CD14-positive monocyte (primary cell): Measurements from ENCODE around the gene KRT72. TPM values are rescaled to one million over a fixed set of nuclear protein-coding genes. Genes with fewer than 3 reads are reported as not detected.

Source experiments
- DNase-seq, 3 donors: peaks; one replicate each; pipeline ENCODE4 v3.0.0-alpha.2; 2011 to 2022
- H2AFZ ChIP-seq: 2 replicates; pipeline ENCODE4 v1.6.0; 2012; ENCODE audit warnings: mild to moderate bottlenecking, low read depth, low read length, inconsistent platforms; ENCODE audit not compliant: insufficient read depth, poor library complexity, severe bottlenecking
- H3K27ac ChIP-seq, 2 donors: 1 replicate in 1 of 2; 2 replicates in 1 of 2; pipeline ENCODE4 v1.5.1; 2012 to 2013; ENCODE audit warnings: low read length in 2 of 2, control low read depth in 1 of 2, inconsistent platforms in 1 of 2, low read depth in 1 of 2, mild to moderate bottlenecking in 1 of 2
- H3K27me3 ChIP-seq, 2 donors: one replicate each; pipeline versions ENCODE4 v1.6.0 to v1.6.1; 2011 to 2013; ENCODE audit warnings: low read length in 2 of 2; ENCODE audit not compliant: control insufficient read depth in 2 of 2, insufficient read depth in 2 of 2
- H3K36me3 ChIP-seq, 2 donors: replicated peaks in 1 of 2; 1 replicate in 1 of 2; 2 replicates in 1 of 2; pipeline versions ENCODE4 v1.5.1 to v1.6.1; 2012 to 2013; ENCODE audit warnings: low read length in 2 of 2, control low read depth in 1 of 2, inconsistent platforms in 1 of 2, mild to moderate bottlenecking in 1 of 2; ENCODE audit not compliant: insufficient read depth in 2 of 2, control insufficient read depth in 1 of 2
- H3K4me1 ChIP-seq, 2 donors: 1 replicate in 1 of 2; 2 replicates in 1 of 2; pipeline versions ENCODE4 v1.5.1 to v1.6.1; 2012 to 2013; ENCODE audit warnings: low read length in 2 of 2, control low read depth in 1 of 2, inconsistent platforms in 1 of 2, mild to moderate bottlenecking in 1 of 2, moderate library complexity in 1 of 2; ENCODE audit not compliant: insufficient read depth in 2 of 2, control insufficient read depth in 1 of 2
- H3K4me2 ChIP-seq: replicated peaks from 2 replicates; pipeline ENCODE3; 2012; ENCODE audit warnings: low read length, moderate library complexity, mild to moderate bottlenecking; ENCODE audit not compliant: poor library complexity, severe bottlenecking; ENCODE audit errors: extremely low read depth
- H3K4me3 ChIP-seq, 3 experiments: fragments of 200-600 bp in 1 of 3; sonication (generic) in 1 of 3; replicated peaks in 1 of 3; 1 replicate in 2 of 3; 2 replicates in 1 of 3; pipeline ENCODE4 v1.5.1; 2011 to 2013; ENCODE audit warnings: low read length in 3 of 3, mild to moderate bottlenecking in 3 of 3, control low read depth in 2 of 3, low read depth in 2 of 3, inconsistent platforms in 1 of 3, moderate library complexity in 1 of 3
- H3K79me2 ChIP-seq: 2 replicates; pipeline ENCODE4 v1.6.0; 2012; ENCODE audit warnings: mild to moderate bottlenecking, control low read depth, inconsistent platforms, low read length, moderate library complexity; ENCODE audit not compliant: insufficient read depth
- H3K9ac ChIP-seq: 2 replicates; pipeline ENCODE4 v1.6.0; 2017; ENCODE audit warnings: low read length, mild to moderate bottlenecking; ENCODE audit not compliant: insufficient read depth, poor library complexity, severe bottlenecking
- H3K9me3 ChIP-seq, 2 donors: replicated peaks in 1 of 2; 1 replicate in 1 of 2; 2 replicates in 1 of 2; pipeline versions ENCODE4 v1.5.1 to v1.6.1; 2012 to 2013; ENCODE audit warnings: low read length in 2 of 2, control low read depth in 1 of 2; ENCODE audit not compliant: control insufficient read depth in 1 of 2, insufficient read depth in 1 of 2
- H4K20me1 ChIP-seq: 2 replicates; pipeline ENCODE4 v1.6.0; 2012; ENCODE audit warnings: mild to moderate bottlenecking, low read length, control low read depth, moderate library complexity; ENCODE audit not compliant: insufficient read depth
- H3K27ac Mint-ChIP-seq, 7 donors: one replicate each; pipeline ENCODE4 v1.8.0; 2020; ENCODE audit warnings: mild to moderate bottlenecking in 7 of 7, mixed read lengths in 7 of 7, moderate library complexity in 6 of 7, inconsistent platforms in 2 of 7
- H3K27me3 Mint-ChIP-seq, 3 donors: one replicate each; pipeline ENCODE4 v1.8.0; 2021 to 2022; ENCODE audit warnings: low read depth in 3 of 3, mild to moderate bottlenecking in 3 of 3, mixed read lengths in 3 of 3, moderate library complexity in 3 of 3, inconsistent platforms in 1 of 3
- H3K36me3 Mint-ChIP-seq, 2 donors: one replicate each; pipeline ENCODE4 v1.8.0; 2020; ENCODE audit warnings: mixed read lengths in 2 of 2, inconsistent platforms in 1 of 2, mild to moderate bottlenecking in 1 of 2
- H3K4me1 Mint-ChIP-seq: one replicate; pipeline ENCODE4 v1.8.0; 2020; ENCODE audit warnings: mild to moderate bottlenecking, mixed read lengths
- H3K4me3 Mint-ChIP-seq, 2 donors: one replicate each; pipeline ENCODE4 v1.8.0; 2020; ENCODE audit warnings: mild to moderate bottlenecking in 2 of 2, mixed read lengths in 2 of 2, moderate library complexity in 1 of 2
- H3K9me3 Mint-ChIP-seq, 7 donors: one replicate each; pipeline ENCODE4 v1.8.0; 2020 to 2022; ENCODE audit warnings: mixed read lengths in 7 of 7, mild to moderate bottlenecking in 6 of 7, moderate library complexity in 6 of 7, inconsistent platforms in 2 of 7
- CTCF ChIP-seq: fragments of 200-600 bp; IDR thresholded peaks from one replicate; pipeline ENCODE4 v1.8.0; 2022; ENCODE audit warnings: antibody characterized with exemption, mild to moderate bottlenecking
- WGBS: methylation state at CpG from one replicate; pipeline ENCODE4 v1.1.5; 2013; ENCODE audit warnings: missing lambda C conversion rate; ENCODE audit not compliant: insufficient coverage; 5-methylcytosine and 5-hydroxymethylcytosine counted together
- intact Hi-C, 2 donors: fragments of 100-400 bp; cut with micrococcal nuclease; formaldehyde crosslinking; loops; one replicate each; pipeline versions ENCODE4 v1.15.0 to v1.15.1; 2023
- polyA plus RNA-seq, 3 donors: library from polyadenylated mRNA; depleted of rRNA in 1 of 3; unstranded in 2 of 3; stranded (reverse) in 1 of 3; fragments of 300-500 nt in 2 of 3; fragments of >200 nt in 1 of 3; fragmentation: Illumina TruSeq in 2 of 3; gene quantifications; 1 replicate in 2 of 3; 2 replicates in 1 of 3; pipeline ENCODE4 v1.2.3, GENCODE V29; 2012 to 2021

The KRT72 gene
- polyA plus RNA-seq, 3 donors: not detected

DNA sequence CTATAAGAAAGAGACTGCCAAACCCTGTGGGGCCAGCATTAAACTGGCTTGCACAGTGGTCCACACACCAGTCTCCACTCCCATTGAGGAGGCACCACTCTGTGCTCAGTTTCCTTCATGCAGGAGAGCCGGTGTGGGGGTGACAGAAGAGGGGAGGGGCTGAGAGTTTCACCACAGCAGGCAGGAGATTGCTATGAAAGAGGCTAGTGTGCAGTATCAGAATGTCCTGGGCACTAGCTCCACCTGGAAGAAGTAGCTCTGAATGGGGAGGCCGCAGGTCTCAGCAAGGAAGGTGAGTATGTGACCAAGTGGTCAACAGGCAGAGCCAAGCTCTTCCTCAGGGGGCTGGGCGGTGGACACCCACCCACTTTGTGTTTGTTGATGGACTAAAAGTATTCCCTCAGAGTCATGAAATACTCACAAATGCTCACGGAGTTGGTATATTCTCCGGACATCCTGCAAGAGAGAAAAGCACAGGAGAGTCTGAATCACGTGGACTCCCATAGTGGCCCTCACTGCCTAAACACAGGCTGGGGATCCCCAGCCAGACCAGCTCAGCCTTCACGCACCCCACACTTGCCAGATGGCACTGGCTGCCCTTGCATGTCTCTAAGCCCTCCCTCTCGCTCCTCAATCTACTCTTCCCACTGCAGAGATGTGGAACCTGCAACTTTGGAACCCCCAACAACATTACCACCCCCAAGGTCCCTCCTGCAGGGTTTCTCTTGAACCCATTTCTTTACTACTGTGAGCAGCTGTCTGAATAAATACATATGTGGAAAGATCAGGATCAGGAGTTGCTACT lies 7.8 kb upstream of the KRT72 start:
- H3K27me3 ChIP-seq: no peaks in the 10 kb centered on the region
- H3K27ac ChIP-seq: no peak overlapping the region
- H3K4me1 Mint-ChIP-seq: no peaks in the 10 kb centered on the region
- WGBS: 93% methylated on average over 6 of the region's 8 CpGs
- H3K27me3 Mint-ChIP-seq: peaks cover 2 to 13% (median 10%) of the 10 kb centered on the region in 3 donors
- no peak overlapping the region for H2AFZ ChIP-seq
- no peak for DNase-seq
- H3K36me3 Mint-ChIP-seq: no peaks in the 10 kb centered on the region
- no peak overlapping the region for H3K9ac ChIP-seq
- no peak for TF ChIP-seq CTCF
- no peaks in the 10 kb centered on the region for H3K79me2 ChIP-seq
- H3K4me3 ChIP-seq: no peak overlapping the region
- H3K9me3 ChIP-seq: no peaks in the 10 kb centered on the region
- H3K9me3 Mint-ChIP-seq: peaks cover 0 to 3% (median 0%) of the 10 kb centered on the region in 7 donors
- no peak overlapping the region for H3K4me3 Mint-ChIP-seq
- H3K4me2 ChIP-seq: no peak overlapping the region
- intact Hi-C loops: no loop called here
- H3K36me3 ChIP-seq: no peaks in the 10 kb centered on the region
- H3K27ac Mint-ChIP-seq: no peak overlapping the region
- H4K20me1 ChIP-seq: no peaks in the 10 kb centered on the region
- H3K4me1 ChIP-seq: no peaks in the 10 kb centered on the region

DNA sequence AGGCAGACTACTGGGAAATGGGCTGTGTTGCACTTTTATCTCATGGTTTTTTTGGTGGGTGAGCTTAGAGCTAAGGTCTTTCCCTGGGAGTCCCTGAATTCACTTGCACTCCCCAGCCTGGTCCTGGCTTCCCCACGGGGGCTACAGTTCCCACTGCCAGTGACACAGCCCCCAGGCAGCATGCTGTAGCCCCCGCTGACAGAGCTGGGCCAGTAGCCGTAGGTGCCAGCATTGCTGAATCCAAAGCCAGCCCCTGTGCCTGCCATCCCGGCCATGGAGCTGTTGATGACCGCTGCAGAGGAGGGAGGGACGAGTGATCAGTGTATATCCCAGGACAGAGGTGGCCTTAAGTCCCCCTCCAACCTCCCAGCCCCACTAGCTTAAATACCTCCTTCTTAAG lies 6.9 kb upstream of the KRT72 start:
- no peak overlapping the region for H3K4me3 Mint-ChIP-seq
- no peak overlapping the region for H3K27ac ChIP-seq
- intact Hi-C loops: no loop called here

More for the DNA sequence above, 6.9 kb upstream of the KRT72 start:
- Histone ChIP-seq H2AFZ (no peak overlapping the region), H3K27me3 (no peaks in the 10 kb centered on the region), H3K9ac (no peak overlapping the region), H3K4me3 (no peak overlapping the region), H4K20me1 (no peaks in the 10 kb centered on the region), H3K9me3 (no peaks in the 10 kb centered on the region), H3K79me2 (no peaks in the 10 kb centered on the region), H3K4me1 (no peaks in the 10 kb centered on the region), H3K36me3 (no peaks in the 10 kb centered on the region), H3K4me2 (no peak overlapping the region)
- Mint-ChIP-seq H3K9me3 (peaks cover 0 to 2% (median 0%) of the 10 kb centered on the region in 7 donors), H3K4me1 (no peaks in the 10 kb centered on the region), H3K27ac (no peak overlapping the region), H3K27me3 (peaks cover 2 to 15% (median 11%) of the 10 kb centered on the region in 3 donors), H3K36me3 (no peaks in the 10 kb centered on the region)
- TF ChIP-seq CTCF: no peak
- DNase-seq: no peak
- WGBS: 74% methylated on average over 6 of the region's 6 CpGs
